Endothelial cell (in vitro differentiated cells): ENCODE measurements around the gene PCNX3. TPM values are rescaled to one million over a fixed set of nuclear protein-coding genes. Genes with fewer than 3 reads are reported as not detected.

Source experiments
- DNase-seq: peaks from one replicate; pipeline ENCODE4 v3.0.0; 2021; ENCODE audit warnings: low spot score
- H3K27ac Mint-ChIP-seq: one replicate; pipeline ENCODE4 v1.8.0; 2021; ENCODE audit warnings: mixed read lengths, inconsistent platforms; ENCODE audit not compliant: unreplicated experiment
- H3K27me3 Mint-ChIP-seq: one replicate; pipeline ENCODE4 v1.8.0; 2021; ENCODE audit warnings: mild to moderate bottlenecking, moderate library complexity, mixed read lengths, inconsistent platforms; ENCODE audit not compliant: unreplicated experiment
- H3K36me3 Mint-ChIP-seq: one replicate; pipeline ENCODE4 v1.8.0; 2021; ENCODE audit warnings: mild to moderate bottlenecking, low read depth, mixed read lengths, inconsistent platforms; ENCODE audit not compliant: unreplicated experiment
- H3K4me1 Mint-ChIP-seq: one replicate; pipeline ENCODE4 v1.8.0; 2021; ENCODE audit warnings: mild to moderate bottlenecking, mixed read lengths, inconsistent platforms; ENCODE audit not compliant: unreplicated experiment
- H3K4me3 Mint-ChIP-seq: one replicate; pipeline ENCODE4 v1.8.0; 2021; ENCODE audit warnings: mild to moderate bottlenecking, mixed read lengths, inconsistent platforms; ENCODE audit not compliant: unreplicated experiment
- H3K9me3 Mint-ChIP-seq: one replicate; pipeline ENCODE4 v1.8.0; 2021; ENCODE audit warnings: mixed read lengths, inconsistent platforms; ENCODE audit not compliant: unreplicated experiment
- CTCF ChIP-seq: fragments of 200-600 bp; sonication (generic); IDR thresholded peaks from one replicate; pipeline ENCODE4 v1.5.0; 2021; ENCODE audit warnings: antibody characterized with exemption; ENCODE audit not compliant: unreplicated experiment
- total RNA-seq: library from RNA; stranded (reverse); fragmentation: NEBNext Ultra II Directional; extraction: Animal tissue kit (Norgen Biotek cat#: 25700); gene quantifications from one replicate; pipeline ENCODE4 v1.2.1, GENCODE V29; 2021; ENCODE audit not compliant: unreplicated experiment

PCNX3 gene
- total RNA-seq, 1 donor from 2014 or later = 76.1 TPM

DNA sequence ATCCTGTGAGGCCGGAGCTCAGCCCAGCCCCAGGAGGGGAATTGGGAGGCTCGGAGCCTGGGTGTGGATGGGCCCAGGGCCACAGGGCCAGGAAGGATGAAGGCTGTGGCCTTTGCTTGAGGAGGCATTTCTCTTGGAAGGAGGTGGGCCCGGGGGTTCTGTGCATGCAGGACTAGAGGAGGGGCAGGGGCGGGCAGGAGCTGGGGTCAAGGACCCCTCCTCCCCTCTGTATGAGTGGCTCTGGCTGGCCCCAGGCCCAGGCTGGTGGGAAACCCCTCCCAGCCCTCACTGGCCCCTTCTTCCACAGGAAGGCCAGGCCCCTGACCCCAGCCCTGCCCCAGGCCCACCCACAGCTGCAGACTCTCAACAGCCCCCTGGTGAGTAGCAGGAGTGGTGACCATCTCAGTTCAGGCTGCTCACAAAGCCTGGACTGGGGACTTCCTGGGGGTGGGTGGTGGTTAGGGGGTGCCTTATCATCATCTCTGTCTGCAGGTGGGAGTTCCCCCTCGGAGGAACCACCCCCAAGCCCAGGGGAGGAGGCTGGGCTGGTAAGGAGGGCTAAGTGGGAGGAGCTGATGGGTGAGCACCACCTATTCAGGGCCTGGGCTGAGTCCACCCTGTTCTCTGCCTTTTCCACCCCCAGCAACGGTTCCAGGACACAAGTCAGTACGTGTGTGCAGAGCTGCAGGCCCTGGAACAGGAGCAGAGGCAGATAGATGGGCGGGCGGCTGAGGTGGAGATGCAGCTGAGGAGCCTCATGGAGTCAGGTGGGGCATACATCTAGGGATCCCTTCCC, 25.9 kb upstream of the PCNX3 start:
- H3K4me1 Mint-ChIP-seq = no peaks in the 10 kb centered on the region
- peaks cover 36% of the 10 kb centered on the region for H3K27me3 Mint-ChIP-seq
- peaks cover 9% of the 10 kb centered on the region for H3K36me3 Mint-ChIP-seq
- no peak for TF ChIP-seq CTCF
- no peaks in the 10 kb centered on the region for H3K9me3 Mint-ChIP-seq
- no peak overlapping the region for H3K27ac Mint-ChIP-seq
- H3K4me3 Mint-ChIP-seq = no peak overlapping the region
- no peak for DNase-seq

- Mint-ChIP-seq H3K4me3 (no peak overlapping the region), H3K4me1 (no peaks in the 10 kb centered on the region), H3K36me3 (peaks cover 12% of the 10 kb centered on the region), H3K27ac (peak overlapping the region; percentile 74), H3K27me3 (peaks cover 40% of the 10 kb centered on the region), H3K9me3 (no peaks in the 10 kb centered on the region)
- TF ChIP-seq CTCF = no peak
- no peak for DNase-seq
Observed at GRCh38 chr11:65590240-65590738, 25.3 kb upstream of the PCNX3 start.

GRCh38 chr11:65591939-65592857, 23.4 kb upstream of the PCNX3 start:
- Mint-ChIP-seq H3K27me3 (peaks cover 34% of the 10 kb centered on the region), H3K36me3 (peaks cover 6% of the 10 kb centered on the region), H3K4me1 (peaks cover 4% of the 10 kb centered on the region), H3K27ac (no peak overlapping the region), H3K4me3 (no peak overlapping the region), H3K9me3 (no peaks in the 10 kb centered on the region)
- peak; percentile 58 for DNase-seq
- no peak for TF ChIP-seq CTCF

DNA sequence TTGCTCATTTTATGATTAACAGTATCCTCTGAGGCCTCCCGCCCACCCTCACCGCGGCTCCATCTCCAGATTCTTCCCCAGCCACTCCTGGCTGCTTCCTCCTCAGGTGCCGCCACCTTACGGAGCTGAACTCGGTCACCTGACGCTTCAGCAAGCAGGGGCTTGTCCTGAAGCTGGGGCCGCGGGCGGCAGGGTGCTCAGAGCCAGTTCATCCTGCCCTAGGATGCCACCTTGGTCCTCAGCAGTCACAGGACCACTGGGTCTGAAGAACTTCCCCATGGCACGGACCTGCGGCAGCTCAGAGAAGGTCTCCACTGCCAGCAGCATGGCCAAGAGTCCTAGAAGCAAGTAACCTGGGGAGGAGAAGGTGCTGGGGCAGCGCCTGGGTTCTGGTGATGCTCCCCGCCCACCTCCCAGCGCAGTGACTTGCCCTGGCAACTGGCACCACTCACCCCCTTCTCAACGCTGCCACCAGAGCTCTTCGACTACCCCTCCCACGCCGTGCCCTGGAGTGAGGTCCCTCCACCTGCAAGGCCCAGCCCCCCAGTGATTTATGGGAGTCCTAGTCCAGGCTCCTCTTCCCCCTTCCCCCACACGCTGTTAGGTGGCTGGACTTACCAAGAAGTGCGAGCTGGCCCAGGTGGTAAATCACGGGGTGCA, 22.6 kb upstream of the PCNX3 start:
- Mint-ChIP-seq H3K4me3 (no peak overlapping the region), H3K36me3 (peaks cover 10% of the 10 kb centered on the region), H3K4me1 (peaks cover 4% of the 10 kb centered on the region), H3K27me3 (peaks cover 34% of the 10 kb centered on the region), H3K9me3 (no peaks in the 10 kb centered on the region), H3K27ac (no peak overlapping the region)
- DNase-seq = no peak
- no peak for TF ChIP-seq CTCF
